ENCODE measurements around the gene TEX14. TPM values are rescaled to one million over a fixed set of nuclear protein-coding genes. Genes with fewer than 3 reads are reported as not detected.
A peak's percentile ranks its signal among the peaks of the same experiment; 100 is the strongest.

Gene TEX14
- total RNA-seq, 1 donor from 2014 or later: 0.76 TPM

GRCh38 chr17:58517928-58518609, 173.8 kb downstream of the TEX14 start:
- ATAC-seq: peak; percentile 96
- peak; percentile 100 for DNase-seq (ENCODE audit: low spot score)
- intact Hi-C loops (cut with DNase I): no loop called here

GRCh38 chr17:58517378-58517927, 174.4 kb downstream of the TEX14 start:
- intact Hi-C loops (cut with DNase I): no loop called here
- no peak for ATAC-seq
- no peak for DNase-seq (ENCODE audit: low spot score)

GRCh38 chr17:58516644-58517377, 175.0 kb downstream of the TEX14 start:
- intact Hi-C loops (cut with DNase I): no loop called here
- DNase-seq (ENCODE audit: low spot score): no peak
- ATAC-seq: no peak

- ATAC-seq: no peak
- no peak for DNase-seq (ENCODE audit: low spot score)
- intact Hi-C loops (cut with DNase I): no loop called here
Measured at GRCh38 chr17:58515286-58515685, 176.6 kb downstream of the TEX14 start.

DNA sequence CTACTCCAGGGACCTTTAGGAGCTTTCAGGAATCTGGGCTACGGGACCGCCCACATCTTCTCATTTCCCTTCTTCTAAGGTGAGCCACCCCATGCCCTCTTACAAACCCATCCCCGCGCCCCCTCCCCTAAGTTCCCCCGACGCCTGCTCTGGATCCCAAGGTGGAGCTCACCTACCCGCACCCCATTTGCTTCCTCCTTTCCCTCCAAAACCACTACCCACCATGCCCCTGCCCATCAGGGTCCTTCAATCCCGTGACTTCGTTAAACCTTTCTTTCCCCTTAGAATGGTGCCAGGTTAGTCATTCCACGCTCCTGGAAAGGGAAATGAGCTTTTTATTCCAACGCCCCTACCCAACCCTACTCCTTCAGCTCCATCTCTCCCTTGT, 177.1 kb downstream of the TEX14 start:
- DNase-seq (ENCODE audit: low spot score) (no peak), ATAC-seq (no peak)
- intact Hi-C loops (cut with DNase I): no loop called here

DNA sequence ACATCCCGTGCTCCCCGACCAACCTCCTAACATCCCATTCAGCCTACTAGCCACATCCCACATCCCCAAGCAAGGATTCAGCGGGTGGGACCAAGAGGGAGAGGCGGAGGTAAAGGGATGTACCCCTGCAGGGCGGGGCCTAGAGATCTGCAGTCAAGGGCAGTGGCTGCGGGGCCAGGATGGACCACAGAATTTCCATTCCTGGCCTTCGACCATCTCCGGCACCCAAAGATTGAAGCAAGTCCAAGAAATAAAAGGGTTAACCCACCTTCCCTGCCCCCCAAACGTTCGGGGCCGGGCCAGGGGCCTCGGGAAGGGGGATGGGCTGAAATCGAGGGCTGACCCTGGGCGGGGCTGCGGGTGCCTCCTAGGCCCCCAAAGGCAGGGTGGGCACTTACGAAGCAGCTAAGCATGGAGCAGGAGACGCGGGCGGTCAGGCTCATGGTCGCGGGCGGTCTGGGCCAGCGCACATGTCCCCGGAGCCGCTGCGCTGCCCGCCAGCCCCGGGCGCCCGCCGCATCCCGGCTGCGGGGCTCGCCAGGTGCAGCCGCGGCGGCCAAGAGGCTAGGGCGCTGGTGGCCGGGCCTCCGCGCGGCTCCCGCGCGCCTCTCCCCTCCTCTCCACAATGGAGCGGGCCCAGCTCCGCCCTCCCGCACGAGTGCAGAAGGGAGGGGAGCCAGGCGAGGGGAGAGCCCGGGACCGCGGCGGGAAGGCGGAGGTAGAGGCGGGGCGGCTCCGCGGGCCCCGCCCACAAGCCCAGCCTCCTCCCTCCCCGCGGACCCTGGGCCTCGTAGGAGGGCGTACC, 177.7 kb downstream of the TEX14 start, which contains the start of gene MTMR4:
Gene MTMR4, minus strand, starts transcription at position 674 of the 805 bp plus-strand sequence. Its CDS starts 231 bp downstream, at position 443.
- DNase-seq (ENCODE audit: low spot score) (peak; percentile 88), ATAC-seq (peak; percentile 51)
- intact Hi-C loops (cut with DNase I): no loop called here

DNA sequence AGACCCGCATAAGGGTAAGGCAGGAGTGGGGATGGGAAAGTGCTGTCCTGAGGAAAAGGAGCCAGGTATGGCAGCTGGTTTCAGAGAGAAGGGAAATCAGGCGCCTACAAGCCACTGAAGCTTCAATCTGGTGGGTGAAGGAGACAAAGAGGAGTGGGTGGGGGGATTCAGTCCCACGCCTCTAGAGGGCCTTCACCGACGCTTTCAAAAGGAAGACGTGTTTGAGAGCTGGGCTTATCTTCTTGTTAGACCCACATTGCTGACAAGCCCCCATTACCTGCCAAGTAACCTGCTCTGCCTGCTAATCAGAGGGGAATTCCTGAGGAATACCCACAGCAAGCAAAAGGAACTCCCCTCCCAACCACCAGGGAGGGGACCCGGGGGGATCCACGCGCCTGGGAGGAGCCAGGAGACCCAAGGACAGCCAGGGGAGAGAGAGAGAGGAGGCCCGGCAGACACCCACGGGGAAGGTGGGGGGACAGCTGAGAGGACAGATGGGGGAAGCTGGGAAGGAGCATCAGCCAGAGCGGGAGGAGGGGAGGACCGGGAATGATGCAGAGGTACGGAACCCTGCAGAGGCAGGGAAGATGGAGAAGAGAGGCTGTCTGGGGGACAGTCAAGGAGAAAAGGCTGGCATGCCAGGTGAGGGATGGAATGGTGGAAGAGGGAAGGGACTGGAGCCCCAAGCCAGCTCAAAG, 178.4 kb downstream of the TEX14 start:
- DNase-seq (ENCODE audit: low spot score) (no peak), ATAC-seq (no peak)
- intact Hi-C loops (cut with DNase I): no loop called here

GRCh38 chr17:58510075-58510474, 181.8 kb downstream of the TEX14 start:
- intact Hi-C loops (cut with DNase I): no loop called here
- DNase-seq (ENCODE audit: low spot score): no peak
- ATAC-seq: no peak

DNA sequence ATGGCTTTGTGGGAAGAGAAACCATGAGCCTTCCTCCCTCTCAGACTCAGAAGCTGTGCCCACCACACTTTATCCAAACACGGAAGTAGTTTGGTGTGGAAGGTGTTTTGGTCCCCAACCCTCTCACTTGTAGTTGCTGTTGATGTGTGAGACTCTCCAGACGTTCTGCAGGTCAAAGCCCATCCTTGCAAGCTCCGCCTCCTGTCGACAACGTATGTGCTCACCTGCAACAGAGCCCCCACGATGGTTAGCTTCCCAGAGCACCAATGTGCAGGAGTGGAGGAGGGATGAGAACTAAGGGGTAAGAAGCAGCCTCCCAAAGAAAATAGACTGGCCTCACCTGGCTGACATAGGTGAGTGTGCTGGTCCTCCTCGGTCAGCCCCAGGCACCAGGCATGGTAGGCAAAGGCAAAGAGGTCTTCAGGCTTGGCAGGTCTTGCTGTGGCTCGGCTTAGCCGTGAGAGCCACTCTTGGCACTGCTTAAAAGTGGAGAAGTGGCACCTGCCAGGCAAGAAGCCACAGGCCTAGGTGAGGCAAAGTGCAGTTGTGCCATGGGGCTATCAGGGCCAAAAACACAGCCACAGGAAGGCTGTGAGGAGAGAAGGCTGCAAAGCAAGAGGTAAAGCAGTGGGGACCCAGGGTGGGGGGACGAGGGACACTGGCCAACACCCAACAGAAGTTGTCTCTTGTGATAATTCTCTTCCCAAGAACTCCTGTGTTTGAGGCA, 183.3 kb downstream of the TEX14 start:
- intact Hi-C loops (cut with DNase I): no loop called here
- DNase-seq (ENCODE audit: low spot score) (no peak), ATAC-seq (no peak)

- no peak for ATAC-seq
- intact Hi-C loops (cut with DNase I): no loop called here
- DNase-seq (ENCODE audit: low spot score): no peak
Measured at GRCh38 chr17:58507123-58507634, 184.7 kb downstream of the TEX14 start.

Other genes with a start within 250 kb of the TEX14 start
- 0.27 TPM for gene HSF5, start 203.6 kb downstream of the TEX14 start, total RNA-seq
- gene MTMR4, start 177.4 kb downstream of the TEX14 start, total RNA-seq: 39.2 TPM
- 27.8 TPM for gene RAD51C, start 557 bp upstream of the TEX14 start, total RNA-seq
- gene PPM1E, start 63.8 kb upstream of the TEX14 start, total RNA-seq: 0.22 TPM

Data from sciatic nerve (tissue), 2 donors.